ENCODE data around the gene TNNI2. TPM values are rescaled to one million over a fixed set of nuclear protein-coding genes. Genes with fewer than 3 reads are reported as not detected.

TNNI2 gene
- total and polyA plus RNA-seq, 2 donors (not counting 1 experiment from before 2014, with no cell fraction given): not detected

GRCh38 chr11:1880746-1881441, 42.1 kb downstream of the TNNI2 start:
- no peak overlapping the region for H2AFZ ChIP-seq (ENCODE audit: low read length)
- no peak overlapping the region for H3K9ac ChIP-seq (ENCODE audit: insufficient read depth, low read length)
- H3K27me3 ChIP-seq (ENCODE audit: control insufficient read depth, insufficient read depth, low read length): peaks cover 5% of the 10 kb centered on the region
- no peaks in the 10 kb centered on the region for H3K9me3 ChIP-seq (ENCODE audit: control insufficient read depth, insufficient read depth, low read depth, low read length)
- H4K20me1 ChIP-seq (ENCODE audit: control insufficient read depth, extremely low read depth, insufficient read depth, low read length): no peaks in the 10 kb centered on the region
- no peaks in the 10 kb centered on the region for H3K79me2 ChIP-seq (ENCODE audit: control insufficient read depth, insufficient read depth, low read length)
- no peak for TF ChIP-seq EZH2 (IDR thresholded peaks at IDR 0.05; ENCODE audit: low read length, missing control alignments)
- TF ChIP-seq, protein P1, sequence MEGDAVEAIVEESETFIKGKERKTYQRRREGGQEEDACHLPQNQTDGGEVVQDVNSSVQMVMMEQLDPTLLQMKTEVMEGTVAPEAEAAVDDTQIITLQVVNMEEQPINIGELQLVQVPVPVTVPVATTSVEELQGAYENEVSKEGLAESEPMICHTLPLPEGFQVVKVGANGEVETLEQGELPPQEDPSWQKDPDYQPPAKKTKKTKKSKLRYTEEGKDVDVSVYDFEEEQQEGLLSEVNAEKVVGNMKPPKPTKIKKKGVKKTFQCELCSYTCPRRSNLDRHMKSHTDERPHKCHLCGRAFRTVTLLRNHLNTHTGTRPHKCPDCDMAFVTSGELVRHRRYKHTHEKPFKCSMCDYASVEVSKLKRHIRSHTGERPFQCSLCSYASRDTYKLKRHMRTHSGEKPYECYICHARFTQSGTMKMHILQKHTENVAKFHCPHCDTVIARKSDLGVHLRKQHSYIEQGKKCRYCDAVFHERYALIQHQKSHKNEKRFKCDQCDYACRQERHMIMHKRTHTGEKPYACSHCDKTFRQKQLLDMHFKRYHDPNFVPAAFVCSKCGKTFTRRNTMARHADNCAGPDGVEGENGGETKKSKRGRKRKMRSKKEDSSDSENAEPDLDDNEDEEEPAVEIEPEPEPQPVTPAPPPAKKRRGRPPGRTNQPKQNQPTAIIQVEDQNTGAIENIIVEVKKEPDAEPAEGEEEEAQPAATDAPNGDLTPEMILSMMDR (conservative IDR thresholded peaks at IDR 0.05 in 1 of 2, IDR thresholded peaks at IDR 0.05 in 1 of 2; ENCODE audit: low read depth in 1 of 2, low read length in 2 of 2): no peak
- no peak overlapping the region for H3K4me2 ChIP-seq (ENCODE audit: extremely low read depth, insufficient read depth, low read length)
- H3K4me3 ChIP-seq (replicated peaks in 1 of 4; ENCODE audit: control extremely low read depth in 1 of 4, insufficient read depth in 1 of 4, low read depth in 3 of 4, low read length in 4 of 4): no peak overlapping the region
- DNase-seq (ENCODE audit: low read depth in 2 of 2): no peak
- no peaks in the 10 kb centered on the region for H3K4me1 ChIP-seq (ENCODE audit: control insufficient read depth, extremely low read depth, insufficient read depth, low read length)
- H3K36me3 ChIP-seq (ENCODE audit: control insufficient read depth, insufficient read depth, low read length): no peaks in the 10 kb centered on the region
- H3K27ac ChIP-seq (ENCODE audit: insufficient read depth, low read length): no peak overlapping the region

GRCh38 chr11:1881442-1882264, 42.9 kb downstream of the TNNI2 start:
- TF ChIP-seq, protein P1 (conservative IDR thresholded peaks at IDR 0.05 in 1 of 2, IDR thresholded peaks at IDR 0.05 in 1 of 2; ENCODE audit: low read depth in 1 of 2, low read length in 2 of 2): no peak
- TF ChIP-seq EZH2 (IDR thresholded peaks at IDR 0.05; ENCODE audit: low read length, missing control alignments): no peak
- Histone ChIP-seq H3K36me3 (ENCODE audit: control insufficient read depth, insufficient read depth, low read length) (no peaks in the 10 kb centered on the region), H3K4me3 (replicated peaks in 1 of 4; ENCODE audit: control extremely low read depth in 1 of 4, insufficient read depth in 1 of 4, low read depth in 3 of 4, low read length in 4 of 4) (no peak overlapping the region), H4K20me1 (ENCODE audit: control insufficient read depth, extremely low read depth, insufficient read depth, low read length) (no peaks in the 10 kb centered on the region), H3K79me2 (ENCODE audit: control insufficient read depth, insufficient read depth, low read length) (no peaks in the 10 kb centered on the region), H3K27ac (ENCODE audit: insufficient read depth, low read length) (no peak overlapping the region), H3K4me1 (ENCODE audit: control insufficient read depth, extremely low read depth, insufficient read depth, low read length) (no peaks in the 10 kb centered on the region), H3K4me2 (ENCODE audit: extremely low read depth, insufficient read depth, low read length) (no peak overlapping the region), H3K27me3 (ENCODE audit: control insufficient read depth, insufficient read depth, low read length) (peaks cover 5% of the 10 kb centered on the region), H3K9me3 (ENCODE audit: control insufficient read depth, insufficient read depth, low read depth, low read length) (no peaks in the 10 kb centered on the region), H3K9ac (ENCODE audit: insufficient read depth, low read length) (no peak overlapping the region), H2AFZ (ENCODE audit: low read length) (no peak overlapping the region)
- DNase-seq (ENCODE audit: low read depth in 2 of 2): no peak
